Measurements from ENCODE around the gene SMPDL3A.

DNA sequence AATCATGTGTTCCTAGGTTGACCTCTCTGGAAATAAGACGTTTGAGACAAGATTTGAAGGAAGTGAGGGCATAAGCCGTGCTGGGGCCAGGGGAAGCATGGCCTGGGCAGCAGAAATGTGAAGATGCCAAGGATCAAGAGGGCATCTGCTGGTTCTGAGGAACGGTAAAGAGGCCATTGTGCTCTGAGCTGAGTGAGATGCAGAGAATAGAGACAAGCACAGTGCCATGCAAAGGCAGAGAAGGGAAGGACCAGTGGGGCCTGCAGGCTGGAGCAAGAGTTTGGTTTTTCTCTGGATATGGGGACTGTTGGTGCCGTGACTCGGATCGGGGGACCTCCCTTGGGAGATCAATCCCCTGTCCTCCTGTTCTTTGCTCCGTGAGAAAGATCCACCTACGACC lies 50.8 kb downstream of the SMPDL3A start:
- TF ChIP-seq FOXM1 (IDR thresholded peaks at IDR 0.05; ENCODE audit: borderline replicate concordance): no peak
- TF ChIP-seq TARDBP (IDR thresholded peaks at IDR 0.05): no peak
- TF ChIP-seq CTBP1 (IDR thresholded peaks at IDR 0.05; ENCODE audit: borderline replicate concordance): no peak
- no peak for TF ChIP-seq FOXK2 (IDR thresholded peaks at IDR 0.05)
- TF ChIP-seq FOXA1 (IDR thresholded peaks at IDR 0.05): no peak
- TF ChIP-seq, protein P1, sequence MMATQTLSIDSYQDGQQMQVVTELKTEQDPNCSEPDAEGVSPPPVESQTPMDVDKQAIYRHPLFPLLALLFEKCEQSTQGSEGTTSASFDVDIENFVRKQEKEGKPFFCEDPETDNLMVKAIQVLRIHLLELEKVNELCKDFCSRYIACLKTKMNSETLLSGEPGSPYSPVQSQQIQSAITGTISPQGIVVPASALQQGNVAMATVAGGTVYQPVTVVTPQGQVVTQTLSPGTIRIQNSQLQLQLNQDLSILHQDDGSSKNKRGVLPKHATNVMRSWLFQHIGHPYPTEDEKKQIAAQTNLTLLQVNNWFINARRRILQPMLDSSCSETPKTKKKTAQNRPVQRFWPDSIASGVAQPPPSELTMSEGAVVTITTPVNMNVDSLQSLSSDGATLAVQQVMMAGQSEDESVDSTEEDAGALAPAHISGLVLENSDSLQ (IDR thresholded peaks at IDR 0.05): no peak
- no peak for TF ChIP-seq L3MBTL2 (conservative IDR thresholded peaks at IDR 0.05)
- no peak for TF ChIP-seq SP1 (IDR thresholded peaks at IDR 0.05)
- TF ChIP-seq ELF4 (IDR thresholded peaks at IDR 0.05): no peak

Data from HEK293T (cell line).